SW 1271 (cell line): ENCODE data around the gene GFI1.

Experiments used
- DNase-seq, 2 experiments: peaks; one replicate each; lab custom pipeline; 2025; lab: John Stamatoyannopoulos, UW

Gene GFI1

GRCh38 chr1:92488416-92488815, 1.7 kb upstream of the GFI1 start:
- no peak for DNase-seq

- no peak for DNase-seq
Measured at GRCh38 chr1:92487078-92487605, 417 bp upstream of the GFI1 start.

- DNase-seq: no peak
Measured at GRCh38 chr1:92485381-92486250, 1.1 kb downstream of the GFI1 start.

- DNase-seq: no peak
Measured at GRCh38 chr1:92484472-92485380, 2.0 kb downstream of the GFI1 start.

- no peak for DNase-seq
Measured at GRCh38 chr1:92483610-92484471, 2.9 kb downstream of the GFI1 start.

GRCh38 chr1:92482665-92483609, 3.8 kb downstream of the GFI1 start:
- DNase-seq: no peak

GRCh38 chr1:92481971-92482664, 4.6 kb downstream of the GFI1 start:
- DNase-seq: no peak

GRCh38 chr1:92481599-92481925, 5.2 kb downstream of the GFI1 start:
- DNase-seq: no peak

- DNase-seq: no peak
Measured at GRCh38 chr1:92480813-92481598, 5.7 kb downstream of the GFI1 start.

- DNase-seq: no peak
Measured at GRCh38 chr1:92480200-92480812, 6.4 kb downstream of the GFI1 start.

- no peak for DNase-seq
Measured at GRCh38 chr1:92479587-92479986, 7.1 kb downstream of the GFI1 start.

GRCh38 chr1:92478393-92478792, 8.3 kb downstream of the GFI1 start:
- no peak for DNase-seq

- no peak for DNase-seq
Measured at GRCh38 chr1:92476071-92476631, 10.6 kb downstream of the GFI1 start.

GRCh38 chr1:92475029-92475428, 11.7 kb downstream of the GFI1 start:
- no peak for DNase-seq

- DNase-seq: no peak
Measured at GRCh38 chr1:92473781-92474495, 12.8 kb downstream of the GFI1 start.

GRCh38 chr1:92470216-92470615, 16.5 kb downstream of the GFI1 start:
- no peak for DNase-seq

GRCh38 chr1:92466683-92467352, 19.9 kb downstream of the GFI1 start:
- DNase-seq: no peak
